Sciatic nerve (tissue), 2 donors: ENCODE results near the gene HEATR9. TPM values are rescaled to one million over a fixed set of nuclear protein-coding genes. Genes with fewer than 3 reads are reported as not detected.
A peak's percentile ranks its signal among the peaks of the same experiment; 100 is the strongest.

Source experiments
- ATAC-seq: fragments of 200-7000 bp; cut with Tn5 transposase; one replicate; pipeline ENCODE4 v1.9.1; 2020; ENCODE audit warnings: mild to moderate bottlenecking, moderate library complexity
- DNase-seq: peaks from one replicate; pipeline ENCODE4 v3.0.0-alpha.2; 2020; ENCODE audit warnings: low spot score
- intact Hi-C: fragments of 100-400 bp; cut with DNase I; formaldehyde crosslinking; loops from one replicate; pipeline ENCODE4 v1.14.2; 2022
- total RNA-seq: library from RNA; stranded (reverse); fragmentation: NEBNext Ultra II Directional; extraction: Animal tissue kit (Norgen Biotek cat#: 25700); gene quantifications from one replicate; pipeline ENCODE4 v1.2.1, GENCODE V29; 2021
- donor health status: DM: no; HTN: no; CAD: no.
- donor health status: DM: no; HTN: no; CAD: no.

HEATR9 gene
- total RNA-seq, 1 donor from 2014 or later = 0.27 TPM

DNA sequence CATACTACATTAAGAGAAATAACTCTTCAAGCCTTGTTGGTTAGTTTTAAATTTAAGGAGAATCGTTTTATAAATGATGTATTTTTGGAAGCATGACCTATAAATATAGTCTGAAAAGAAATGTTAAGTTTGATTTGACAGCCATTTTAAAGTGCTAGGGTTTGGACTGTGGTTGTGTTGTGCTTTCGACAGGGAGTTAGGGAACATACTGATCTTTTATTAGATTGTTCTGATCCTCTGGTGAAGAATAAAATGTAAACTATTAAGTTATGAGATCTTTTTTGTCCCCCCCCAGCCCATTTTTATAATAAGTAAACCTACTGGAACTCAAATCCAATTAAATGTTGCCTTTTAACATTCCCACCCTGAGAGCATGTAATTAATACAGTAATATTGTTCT is 47.4 kb downstream of the HEATR9 start:
- ATAC-seq (no peak), DNase-seq (no peak)
- intact Hi-C loops = no loop called here

DNA sequence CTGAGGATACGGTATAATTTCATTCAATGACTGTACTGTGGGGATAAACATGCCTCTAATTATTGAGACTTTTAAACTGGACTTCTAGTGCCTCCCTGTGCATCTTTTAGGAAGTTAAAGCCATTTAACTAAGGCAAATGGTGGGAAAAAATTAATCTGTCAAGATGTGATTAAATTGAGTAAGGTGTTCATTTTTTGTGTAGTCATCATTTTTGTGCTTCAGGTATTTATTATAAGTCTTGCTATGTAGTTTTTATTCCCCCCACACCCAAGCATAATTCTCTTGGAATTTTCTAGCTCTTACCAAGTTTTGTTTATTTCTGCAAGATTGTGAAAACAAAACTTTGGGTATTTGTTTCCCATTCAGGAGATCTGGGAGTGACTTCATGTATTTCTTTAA is 49.2 kb downstream of the HEATR9 start:
- intact Hi-C loops = no loop called here
- ATAC-seq (no peak), DNase-seq (no peak)

DNA sequence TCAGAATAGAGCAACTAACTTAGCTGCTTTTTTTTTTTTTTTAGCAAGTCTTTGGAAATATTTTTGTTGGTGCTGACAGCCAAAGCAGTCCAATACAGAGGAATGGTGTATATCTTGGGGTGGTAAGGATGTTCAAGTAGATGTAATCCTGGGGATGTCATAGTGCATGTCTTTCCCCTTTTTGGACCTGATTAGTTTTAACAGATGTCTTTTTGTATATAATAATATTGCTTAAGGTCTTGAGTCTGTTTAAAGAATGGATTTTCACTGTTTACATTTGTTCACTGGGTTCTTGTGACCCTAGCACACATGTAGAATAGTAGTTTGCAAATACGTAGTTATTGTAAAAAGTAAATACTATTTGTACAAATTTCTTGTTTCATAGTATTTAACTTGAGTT is 51.5 kb downstream of the HEATR9 start:
- ATAC-seq (no peak), DNase-seq (no peak)
- intact Hi-C loops = no loop called here

DNA sequence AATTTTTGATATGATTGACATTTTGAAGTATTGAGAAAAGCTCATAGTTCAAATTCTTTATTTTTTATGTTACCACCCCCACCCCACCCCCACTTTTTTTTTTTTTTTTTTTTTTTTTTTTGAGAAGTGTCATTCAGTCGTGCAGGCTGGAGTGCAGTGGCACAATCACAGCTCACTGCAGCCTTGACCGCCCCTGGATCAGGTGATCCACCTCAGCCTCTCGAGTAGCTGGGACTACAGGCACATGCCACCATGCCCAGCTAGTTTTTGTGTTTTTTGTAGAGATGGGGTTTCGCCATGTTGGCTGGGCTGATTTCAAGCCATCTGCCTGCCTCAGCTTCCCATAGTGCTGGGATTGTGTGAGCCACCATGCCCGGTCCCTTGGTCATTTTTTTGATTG is 52.0 kb downstream of the HEATR9 start:
- intact Hi-C loops = no loop called here
- DNase-seq (no peak), ATAC-seq (no peak)

DNA sequence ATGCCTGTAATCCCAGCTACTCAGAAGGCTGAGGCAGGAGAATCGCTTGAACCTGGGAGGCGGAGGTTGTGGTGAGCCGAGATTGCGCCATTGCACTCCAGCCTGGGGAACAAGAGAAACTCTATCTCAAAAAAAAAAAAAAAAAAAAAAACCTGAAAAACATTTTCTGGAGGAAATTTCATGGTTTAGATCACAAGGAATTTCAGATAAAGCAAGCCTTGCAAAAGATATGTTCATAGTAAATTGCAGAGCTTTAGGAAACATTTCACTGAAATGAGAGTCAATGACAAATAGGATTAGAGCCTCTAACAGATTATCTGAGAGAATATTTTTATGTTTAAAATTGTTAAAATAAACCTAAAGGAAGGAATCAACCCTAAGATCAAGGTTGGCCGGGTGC is 56.2 kb downstream of the HEATR9 start:
- intact Hi-C loops = no loop called here
- ATAC-seq (no peak), DNase-seq (no peak)

DNA sequence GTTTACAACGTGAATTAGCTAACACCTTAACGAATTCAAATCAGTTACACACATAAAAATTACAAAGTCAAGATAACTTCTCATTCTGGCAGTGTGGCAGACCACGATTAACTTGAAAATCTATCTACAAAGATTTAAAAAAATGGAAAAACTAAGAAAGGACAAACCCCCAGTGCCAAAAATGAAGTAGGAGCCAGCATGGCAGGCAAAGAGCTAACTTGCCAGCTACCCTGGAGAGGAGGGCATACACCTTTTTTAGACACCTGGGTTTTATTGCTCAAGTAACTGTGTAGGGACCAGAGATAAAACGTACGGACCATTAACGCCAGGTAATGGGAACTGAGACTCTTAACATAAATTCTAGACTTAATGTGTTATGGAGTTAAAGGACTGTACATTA is 56.9 kb downstream of the HEATR9 start:
- DNase-seq (no peak), ATAC-seq (no peak)
- intact Hi-C loops = no loop called here

DNA sequence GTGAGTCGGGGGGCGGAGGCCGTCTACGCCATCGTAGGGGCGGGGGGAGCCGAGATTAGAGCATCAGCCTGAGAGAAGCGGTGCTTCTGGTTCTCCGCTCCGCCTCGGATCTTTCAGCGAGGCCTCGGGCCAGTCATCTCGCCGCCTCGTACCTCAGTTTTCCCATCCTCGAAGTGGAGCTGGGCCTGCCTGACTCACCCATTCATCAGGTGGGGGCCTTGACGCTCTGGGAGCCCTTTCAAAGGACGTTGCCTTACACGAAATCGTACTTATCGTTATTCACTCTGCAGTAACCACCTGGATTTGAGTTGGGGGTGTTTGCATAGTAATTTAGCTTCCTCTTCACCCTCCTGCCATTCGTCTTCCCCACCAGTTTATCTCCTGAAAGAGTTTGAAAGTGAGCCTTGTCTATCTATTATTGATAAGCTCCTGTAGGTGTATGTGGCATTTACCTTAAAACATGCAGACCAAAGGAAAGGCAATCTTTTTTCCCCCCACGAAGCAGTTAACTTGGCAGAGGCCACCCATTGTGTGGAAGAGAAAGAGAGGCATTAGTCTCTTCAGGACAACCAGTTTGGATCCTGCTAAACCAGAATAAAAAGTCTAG is 58.7 kb downstream of the HEATR9 start:
- intact Hi-C loops = no loop called here
- ATAC-seq (no peak), DNase-seq (no peak)

DNA sequence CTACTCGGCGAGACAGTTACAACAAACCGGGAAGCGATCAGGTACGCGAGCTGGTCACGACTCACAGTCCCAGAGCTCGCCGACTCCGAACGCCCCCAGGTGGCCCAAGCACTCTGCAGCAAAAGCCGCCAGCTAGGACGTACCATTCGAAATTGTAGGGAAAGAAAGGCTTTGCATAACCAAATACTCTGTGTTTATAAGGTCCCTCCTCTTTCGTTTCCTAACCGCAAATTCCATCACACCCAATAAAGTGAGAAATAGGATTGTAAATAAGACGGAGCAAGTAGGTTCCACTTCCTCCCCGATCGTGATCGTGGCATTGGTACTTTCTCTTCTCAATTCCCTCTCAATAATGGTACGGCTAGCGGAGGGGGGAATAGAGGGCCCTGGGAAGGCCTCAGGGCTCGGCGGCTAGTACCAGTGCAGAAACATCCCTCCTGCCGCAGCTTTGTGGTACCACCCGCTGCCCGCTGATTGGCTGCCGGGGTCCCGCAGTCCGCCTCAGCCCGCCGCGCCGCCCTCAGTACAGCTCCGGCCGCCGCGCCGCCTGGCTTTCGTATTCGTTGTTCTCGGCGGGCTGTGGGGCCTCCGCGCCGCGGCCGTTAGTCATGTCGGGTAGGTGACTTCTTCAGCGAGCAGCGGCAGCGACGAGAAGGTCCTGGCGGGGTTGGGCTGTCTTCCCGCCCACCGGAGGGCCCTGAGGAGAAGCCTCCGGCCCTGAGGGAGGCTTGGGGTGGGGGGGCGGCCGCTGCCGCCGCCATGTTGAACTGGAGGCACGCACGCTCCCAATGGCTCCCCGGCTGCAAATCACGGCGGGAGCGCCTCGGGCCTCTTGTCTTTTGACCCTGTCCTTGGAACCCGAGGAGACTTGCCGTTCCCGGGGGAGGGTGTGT is 59.5 kb downstream of the HEATR9 start, which contains the start of gene TAF15:
Gene TAF15 (plus strand): TSS at position 523 of the 893 bp plus-strand sequence. CDS start 86 bp downstream, at position 609.
- intact Hi-C loops = no loop called here
- ATAC-seq (peak; percentile 98), DNase-seq (peak; percentile 96)

DNA sequence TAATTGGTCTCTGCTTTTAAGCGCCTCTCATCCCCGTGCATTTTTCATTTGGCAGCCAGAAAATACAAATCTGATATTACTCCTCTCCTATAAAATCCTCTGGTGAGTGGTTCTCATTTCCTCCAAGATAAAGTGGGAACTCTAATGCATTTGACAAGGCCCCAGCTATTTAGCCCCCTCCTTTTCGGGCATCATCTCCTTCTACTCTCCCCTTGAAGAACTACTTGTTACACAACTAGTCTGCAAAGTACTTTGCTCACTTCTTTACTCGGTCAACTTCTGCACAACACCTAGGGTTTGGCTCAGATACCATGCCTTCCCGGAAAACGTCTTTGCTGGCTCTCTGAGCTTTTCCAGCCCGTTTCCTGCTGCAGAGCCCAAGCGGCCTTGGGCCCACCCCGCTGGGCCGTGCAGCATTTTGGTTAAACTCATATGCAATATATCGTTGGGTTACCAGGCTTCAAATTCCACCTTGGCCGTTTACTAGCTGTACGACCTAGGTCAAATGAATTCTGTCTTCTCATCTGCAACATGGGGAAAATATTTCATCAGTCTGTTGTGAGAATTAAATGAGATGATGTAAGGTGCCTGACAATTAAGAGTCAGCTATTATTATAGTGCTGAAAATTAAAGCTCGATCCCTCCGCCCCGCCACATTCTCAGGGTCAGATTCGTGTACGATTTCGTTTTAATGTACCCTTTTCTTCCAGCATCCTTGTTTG is 60.3 kb downstream of the HEATR9 start:
- DNase-seq (no peak), ATAC-seq (no peak)
- intact Hi-C loops = no loop called here

DNA sequence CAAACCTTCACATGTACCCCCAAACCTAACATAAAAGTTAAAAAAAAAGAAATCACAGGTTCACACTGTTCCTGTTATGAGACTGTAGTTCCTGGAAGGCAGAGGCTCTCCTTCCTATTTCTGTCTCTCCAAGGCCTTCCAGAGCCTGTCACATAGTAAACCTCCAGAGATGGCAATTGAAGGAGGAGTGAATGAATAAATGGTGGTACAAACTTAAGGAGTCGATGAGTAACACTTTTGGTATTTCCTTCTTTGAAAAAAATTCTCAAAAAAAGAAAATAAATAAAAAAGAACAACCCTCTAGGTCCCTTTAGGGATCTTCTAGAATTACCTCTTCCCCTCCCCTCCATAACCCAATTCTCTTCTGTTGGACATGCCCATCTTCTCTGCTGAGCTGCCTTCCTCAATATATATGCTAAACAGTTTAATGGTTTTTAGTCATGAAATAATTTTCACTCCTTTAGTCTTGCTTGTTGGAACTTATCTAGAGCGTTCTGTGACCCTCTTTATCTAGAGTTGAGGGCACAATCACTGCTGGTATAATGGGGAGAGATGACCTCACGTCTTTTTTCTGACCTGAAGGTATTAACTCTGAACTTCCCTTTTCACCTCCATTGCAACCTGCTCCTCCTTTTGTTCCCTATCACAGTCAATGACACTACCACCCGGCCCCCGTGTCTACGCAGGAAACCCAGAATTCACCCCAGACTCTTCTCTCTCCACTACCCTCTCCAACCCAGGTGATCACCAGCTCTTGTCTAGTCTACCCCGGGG is 61.1 kb downstream of the HEATR9 start:
- DNase-seq (no peak), ATAC-seq (no peak)
- intact Hi-C loops = no loop called here

Other genes with a start within 250 kb of the HEATR9 start
- 5.4 TPM for gene RASL10B, start 137.3 kb downstream of the HEATR9 start, total RNA-seq
- 0.13 TPM for gene GAS2L2, start 115.7 kb downstream of the HEATR9 start, total RNA-seq
- not detected for gene C17orf50, start 108.0 kb downstream of the HEATR9 start, total RNA-seq
- 61.5 TPM for gene MMP28, start 73.2 kb downstream of the HEATR9 start, total RNA-seq
- 183 TPM for gene TAF15, start 59.4 kb downstream of the HEATR9 start, total RNA-seq
- gene CCL5, start 11.5 kb upstream of the HEATR9 start, total RNA-seq = 5.3 TPM
- gene RDM1, start 61.9 kb upstream of the HEATR9 start, total RNA-seq = not detected
- not detected for gene LYZL6, start 74.8 kb upstream of the HEATR9 start, total RNA-seq
- 1.1 TPM for gene CCL16, start 112.6 kb upstream of the HEATR9 start, total RNA-seq
- 96.8 TPM for gene CCL14, start 117.8 kb upstream of the HEATR9 start, total RNA-seq
- not detected for gene CCL15, start 132.7 kb upstream of the HEATR9 start, total RNA-seq
- 1.0 TPM for gene CCL23, start 149.1 kb upstream of the HEATR9 start, total RNA-seq
- 58.8 TPM for gene CCL18, start 195.4 kb upstream of the HEATR9 start, total RNA-seq
- 39.9 TPM for gene CCL3, start 221.3 kb upstream of the HEATR9 start, total RNA-seq
- 39.5 TPM for gene CCL4, start 234.9 kb upstream of the HEATR9 start, total RNA-seq